H1 (cell line): ENCODE results near the gene PDE4B. TPM values are rescaled to one million over a fixed set of nuclear protein-coding genes. Genes with fewer than 3 reads are reported as not detected.

Experiments
- BACH1 ChIP-seq: IDR thresholded peaks from 2 replicates; pipeline ENCODE4 v1.6.1; 2012; ENCODE audit warnings: low read length, improper control_type of control experiment
- SP1 ChIP-seq: IDR thresholded peaks from 2 replicates; pipeline ENCODE4 v1.6.1; 2011; ENCODE audit warnings: low read depth, low read length
- polyA plus RNA-seq, 7 experiments: library from polyadenylated mRNA; depleted of rRNA in 3 of 7; stranded (reverse) in 5 of 7; unstranded in 2 of 7; fragments of >200 nt in 5 of 7; fragments of 200-250 nt in 2 of 7; gene quantifications; 1 replicate in 5 of 7; 2 replicates in 1 of 7; 4 replicates in 1 of 7; pipeline versions ENCODE4 v1.2.1 to v1.2.3, GENCODE V29; 2011 to 2013; ENCODE audit warnings: missing spikeins in 2 of 7, mixed read lengths in 2 of 7
- total RNA-seq: library from RNA; stranded (reverse); fragmentation: NEBNext Ultra II Directional; extraction: Animal tissue kit (Norgen Biotek cat#: 25700); gene quantifications from 2 replicates; pipeline ENCODE4 v1.2.1, GENCODE V29; 2021
- TF ChIP-seq, protein P1 (sequence below): fragments of 300-600 bp; sonication (generic); IDR thresholded peaks from 2 replicates; pipeline ENCODE4 v1.7.1; 2012; ENCODE audit warnings: low read length, moderate library complexity, mild to moderate bottlenecking, inconsistent platforms; ENCODE audit not compliant: insufficient replicate concordance
- TF ChIP-seq, protein P2 (sequence below): IDR thresholded peaks from 2 replicates; pipeline ENCODE4 v1.6.1; 2012; ENCODE audit warnings: inconsistent platforms

The PDE4B gene
- total and polyA plus RNA-seq, 2 of the 8 experiments (the other 6 are each of a cell fraction or from before 2014, with no cell fraction given): 5.0 to 15.1 TPM

DNA sequence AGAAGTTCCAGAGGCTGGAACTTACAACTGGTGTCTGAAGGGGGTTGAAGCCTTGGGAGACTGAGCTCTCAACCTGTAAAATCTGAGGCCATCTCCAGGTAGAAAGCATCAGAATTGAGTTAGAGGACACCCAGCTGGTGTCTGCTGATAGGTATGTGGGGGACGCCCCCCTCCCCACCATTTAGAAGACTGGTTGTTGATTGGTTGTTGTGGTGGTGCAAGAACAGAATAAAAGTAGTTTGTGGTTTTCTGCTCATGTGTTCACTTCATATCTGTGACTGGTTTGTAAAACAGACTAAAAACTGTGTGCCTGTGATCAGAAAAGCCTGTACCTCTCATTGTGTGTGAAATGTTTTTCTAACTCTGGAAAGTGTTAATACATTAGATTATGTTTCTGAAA is 33.2 kb upstream of the PDE4B start (continued):
- TF ChIP-seq, protein P1, sequence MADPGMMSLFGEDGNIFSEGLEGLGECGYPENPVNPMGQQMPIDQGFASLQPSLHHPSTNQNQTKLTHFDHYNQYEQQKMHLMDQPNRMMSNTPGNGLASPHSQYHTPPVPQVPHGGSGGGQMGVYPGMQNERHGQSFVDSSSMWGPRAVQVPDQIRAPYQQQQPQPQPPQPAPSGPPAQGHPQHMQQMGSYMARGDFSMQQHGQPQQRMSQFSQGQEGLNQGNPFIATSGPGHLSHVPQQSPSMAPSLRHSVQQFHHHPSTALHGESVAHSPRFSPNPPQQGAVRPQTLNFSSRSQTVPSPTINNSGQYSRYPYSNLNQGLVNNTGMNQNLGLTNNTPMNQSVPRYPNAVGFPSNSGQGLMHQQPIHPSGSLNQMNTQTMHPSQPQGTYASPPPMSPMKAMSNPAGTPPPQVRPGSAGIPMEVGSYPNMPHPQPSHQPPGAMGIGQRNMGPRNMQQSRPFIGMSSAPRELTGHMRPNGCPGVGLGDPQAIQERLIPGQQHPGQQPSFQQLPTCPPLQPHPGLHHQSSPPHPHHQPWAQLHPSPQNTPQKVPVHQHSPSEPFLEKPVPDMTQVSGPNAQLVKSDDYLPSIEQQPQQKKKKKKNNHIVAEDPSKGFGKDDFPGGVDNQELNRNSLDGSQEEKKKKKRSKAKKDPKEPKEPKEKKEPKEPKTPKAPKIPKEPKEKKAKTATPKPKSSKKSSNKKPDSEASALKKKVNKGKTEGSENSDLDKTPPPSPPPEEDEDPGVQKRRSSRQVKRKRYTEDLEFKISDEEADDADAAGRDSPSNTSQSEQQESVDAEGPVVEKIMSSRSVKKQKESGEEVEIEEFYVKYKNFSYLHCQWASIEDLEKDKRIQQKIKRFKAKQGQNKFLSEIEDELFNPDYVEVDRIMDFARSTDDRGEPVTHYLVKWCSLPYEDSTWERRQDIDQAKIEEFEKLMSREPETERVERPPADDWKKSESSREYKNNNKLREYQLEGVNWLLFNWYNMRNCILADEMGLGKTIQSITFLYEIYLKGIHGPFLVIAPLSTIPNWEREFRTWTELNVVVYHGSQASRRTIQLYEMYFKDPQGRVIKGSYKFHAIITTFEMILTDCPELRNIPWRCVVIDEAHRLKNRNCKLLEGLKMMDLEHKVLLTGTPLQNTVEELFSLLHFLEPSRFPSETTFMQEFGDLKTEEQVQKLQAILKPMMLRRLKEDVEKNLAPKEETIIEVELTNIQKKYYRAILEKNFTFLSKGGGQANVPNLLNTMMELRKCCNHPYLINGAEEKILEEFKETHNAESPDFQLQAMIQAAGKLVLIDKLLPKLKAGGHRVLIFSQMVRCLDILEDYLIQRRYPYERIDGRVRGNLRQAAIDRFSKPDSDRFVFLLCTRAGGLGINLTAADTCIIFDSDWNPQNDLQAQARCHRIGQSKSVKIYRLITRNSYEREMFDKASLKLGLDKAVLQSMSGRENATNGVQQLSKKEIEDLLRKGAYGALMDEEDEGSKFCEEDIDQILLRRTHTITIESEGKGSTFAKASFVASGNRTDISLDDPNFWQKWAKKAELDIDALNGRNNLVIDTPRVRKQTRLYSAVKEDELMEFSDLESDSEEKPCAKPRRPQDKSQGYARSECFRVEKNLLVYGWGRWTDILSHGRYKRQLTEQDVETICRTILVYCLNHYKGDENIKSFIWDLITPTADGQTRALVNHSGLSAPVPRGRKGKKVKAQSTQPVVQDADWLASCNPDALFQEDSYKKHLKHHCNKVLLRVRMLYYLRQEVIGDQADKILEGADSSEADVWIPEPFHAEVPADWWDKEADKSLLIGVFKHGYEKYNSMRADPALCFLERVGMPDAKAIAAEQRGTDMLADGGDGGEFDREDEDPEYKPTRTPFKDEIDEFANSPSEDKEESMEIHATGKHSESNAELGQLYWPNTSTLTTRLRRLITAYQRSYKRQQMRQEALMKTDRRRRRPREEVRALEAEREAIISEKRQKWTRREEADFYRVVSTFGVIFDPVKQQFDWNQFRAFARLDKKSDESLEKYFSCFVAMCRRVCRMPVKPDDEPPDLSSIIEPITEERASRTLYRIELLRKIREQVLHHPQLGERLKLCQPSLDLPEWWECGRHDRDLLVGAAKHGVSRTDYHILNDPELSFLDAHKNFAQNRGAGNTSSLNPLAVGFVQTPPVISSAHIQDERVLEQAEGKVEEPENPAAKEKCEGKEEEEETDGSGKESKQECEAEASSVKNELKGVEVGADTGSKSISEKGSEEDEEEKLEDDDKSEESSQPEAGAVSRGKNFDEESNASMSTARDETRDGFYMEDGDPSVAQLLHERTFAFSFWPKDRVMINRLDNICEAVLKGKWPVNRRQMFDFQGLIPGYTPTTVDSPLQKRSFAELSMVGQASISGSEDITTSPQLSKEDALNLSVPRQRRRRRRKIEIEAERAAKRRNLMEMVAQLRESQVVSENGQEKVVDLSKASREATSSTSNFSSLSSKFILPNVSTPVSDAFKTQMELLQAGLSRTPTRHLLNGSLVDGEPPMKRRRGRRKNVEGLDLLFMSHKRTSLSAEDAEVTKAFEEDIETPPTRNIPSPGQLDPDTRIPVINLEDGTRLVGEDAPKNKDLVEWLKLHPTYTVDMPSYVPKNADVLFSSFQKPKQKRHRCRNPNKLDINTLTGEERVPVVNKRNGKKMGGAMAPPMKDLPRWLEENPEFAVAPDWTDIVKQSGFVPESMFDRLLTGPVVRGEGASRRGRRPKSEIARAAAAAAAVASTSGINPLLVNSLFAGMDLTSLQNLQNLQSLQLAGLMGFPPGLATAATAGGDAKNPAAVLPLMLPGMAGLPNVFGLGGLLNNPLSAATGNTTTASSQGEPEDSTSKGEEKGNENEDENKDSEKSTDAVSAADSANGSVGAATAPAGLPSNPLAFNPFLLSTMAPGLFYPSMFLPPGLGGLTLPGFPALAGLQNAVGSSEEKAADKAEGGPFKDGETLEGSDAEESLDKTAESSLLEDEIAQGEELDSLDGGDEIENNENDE: no peak
- TF ChIP-seq, protein P2, sequence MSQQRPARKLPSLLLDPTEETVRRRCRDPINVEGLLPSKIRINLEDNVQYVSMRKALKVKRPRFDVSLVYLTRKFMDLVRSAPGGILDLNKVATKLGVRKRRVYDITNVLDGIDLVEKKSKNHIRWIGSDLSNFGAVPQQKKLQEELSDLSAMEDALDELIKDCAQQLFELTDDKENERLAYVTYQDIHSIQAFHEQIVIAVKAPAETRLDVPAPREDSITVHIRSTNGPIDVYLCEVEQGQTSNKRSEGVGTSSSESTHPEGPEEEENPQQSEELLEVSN: no peak
- TF ChIP-seq BACH1 (no peak), SP1 (no peak)
- TF ChIP-seq, all 59 proteins: peak for 0
